Measurements from ENCODE around the gene KRTAP2-4.
"Not testable (repeated sequence)": the region's sequence is repeated elsewhere in the genome, so short reads cannot be mapped to it uniquely, and the experiment has no call there.

The KRTAP2-4 gene

DNA sequence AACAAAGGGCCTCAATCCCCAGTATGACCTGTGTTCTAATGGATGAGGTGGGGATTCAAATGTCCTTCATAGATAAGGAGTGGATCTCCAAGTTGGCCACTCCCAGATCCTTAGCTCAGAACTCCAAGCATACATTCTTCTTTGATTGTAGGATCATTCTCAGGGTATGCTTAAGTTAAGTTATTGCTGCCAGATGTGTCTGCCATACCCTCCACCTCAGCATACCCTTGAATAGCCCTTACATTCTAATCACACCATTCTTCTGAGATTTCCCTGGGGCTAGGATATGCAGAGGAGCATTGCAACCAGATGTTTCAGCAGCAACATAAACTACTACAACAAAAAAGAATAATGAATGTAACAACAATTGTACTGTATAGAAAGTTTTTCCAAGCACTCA is 1.6 kb upstream of the KRTAP2-4 start:
- Histone ChIP-seq H3K4me3 (replicated peaks; ENCODE audit: low read depth, low read length) (no peak overlapping the region), H3K36me3 (ENCODE audit: control insufficient read depth, insufficient read depth, low read length) (no peaks in the 10 kb centered on the region), H3K27me3 (replicated peaks; ENCODE audit: control insufficient read depth, insufficient read depth, low read length) (no peaks in the 10 kb centered on the region)
- TF ChIP-seq, protein P1, sequence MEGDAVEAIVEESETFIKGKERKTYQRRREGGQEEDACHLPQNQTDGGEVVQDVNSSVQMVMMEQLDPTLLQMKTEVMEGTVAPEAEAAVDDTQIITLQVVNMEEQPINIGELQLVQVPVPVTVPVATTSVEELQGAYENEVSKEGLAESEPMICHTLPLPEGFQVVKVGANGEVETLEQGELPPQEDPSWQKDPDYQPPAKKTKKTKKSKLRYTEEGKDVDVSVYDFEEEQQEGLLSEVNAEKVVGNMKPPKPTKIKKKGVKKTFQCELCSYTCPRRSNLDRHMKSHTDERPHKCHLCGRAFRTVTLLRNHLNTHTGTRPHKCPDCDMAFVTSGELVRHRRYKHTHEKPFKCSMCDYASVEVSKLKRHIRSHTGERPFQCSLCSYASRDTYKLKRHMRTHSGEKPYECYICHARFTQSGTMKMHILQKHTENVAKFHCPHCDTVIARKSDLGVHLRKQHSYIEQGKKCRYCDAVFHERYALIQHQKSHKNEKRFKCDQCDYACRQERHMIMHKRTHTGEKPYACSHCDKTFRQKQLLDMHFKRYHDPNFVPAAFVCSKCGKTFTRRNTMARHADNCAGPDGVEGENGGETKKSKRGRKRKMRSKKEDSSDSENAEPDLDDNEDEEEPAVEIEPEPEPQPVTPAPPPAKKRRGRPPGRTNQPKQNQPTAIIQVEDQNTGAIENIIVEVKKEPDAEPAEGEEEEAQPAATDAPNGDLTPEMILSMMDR (IDR thresholded peaks at IDR 0.05; ENCODE audit: insufficient read depth, low read length, poor library complexity, severe bottlenecking) = no peak
- no peak for DNase-seq (ENCODE audit: extremely low read depth, insufficient read length)

DNA sequence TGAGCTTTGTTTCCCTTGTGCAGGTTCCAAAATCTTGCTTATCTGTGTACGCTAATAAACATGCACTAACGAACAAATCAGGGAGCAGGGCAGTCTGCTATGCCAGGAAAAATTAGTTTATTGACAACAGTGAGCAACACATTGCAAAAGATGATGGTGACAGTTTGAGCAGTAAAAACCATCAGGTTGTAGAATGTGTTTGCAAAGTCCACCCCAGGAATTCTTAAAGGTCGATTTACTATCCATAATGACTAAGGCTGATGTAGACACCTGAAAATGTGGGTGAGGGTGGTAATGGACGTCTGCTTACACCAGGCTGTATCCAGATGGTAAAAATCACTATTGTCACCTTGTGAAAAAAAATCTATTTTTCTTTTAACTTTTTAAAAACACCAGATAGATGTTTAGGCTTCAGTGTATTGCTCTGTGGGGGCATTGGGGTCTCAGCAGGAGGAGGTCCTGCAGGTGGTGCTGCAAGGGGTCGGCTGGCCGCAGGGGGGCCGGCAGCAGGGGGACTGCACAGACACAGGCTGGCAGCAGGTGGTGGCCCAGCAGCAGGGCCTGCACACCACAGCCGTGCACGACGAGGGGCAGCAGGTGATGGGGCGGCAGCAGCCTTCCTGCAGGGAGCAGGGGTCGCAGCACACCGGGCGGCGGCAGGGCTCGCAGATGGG is 526 bp downstream of the KRTAP2-4 start:
- H3K27me3 ChIP-seq (replicated peaks; ENCODE audit: control insufficient read depth, insufficient read depth, low read length); DNase-seq (ENCODE audit: extremely low read depth, insufficient read length); H3K4me3 ChIP-seq (replicated peaks; ENCODE audit: low read depth, low read length); H3K36me3 ChIP-seq (ENCODE audit: control insufficient read depth, insufficient read depth, low read length): not testable (repeated sequence)

DNA sequence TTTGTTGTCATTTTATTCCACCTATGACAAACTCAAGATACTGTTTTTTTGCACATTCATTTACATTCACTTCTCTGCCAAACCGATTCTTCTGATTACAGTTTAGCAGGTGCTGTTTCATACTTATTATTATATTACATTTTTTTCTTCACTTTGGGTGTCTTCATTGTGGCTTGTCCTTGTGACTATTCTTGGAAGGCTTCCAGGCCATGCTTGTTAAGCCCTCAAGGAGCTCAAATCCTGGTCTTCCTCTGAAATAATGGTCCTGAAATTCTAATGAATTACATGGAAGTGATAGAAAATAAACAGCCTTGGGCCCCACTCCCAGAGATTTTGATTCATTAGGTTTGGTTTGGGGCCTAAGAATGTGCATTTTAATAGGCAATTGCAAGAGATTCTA is 1.4 kb downstream of the KRTAP2-4 start:
- no peak for DNase-seq (ENCODE audit: extremely low read depth, insufficient read length)
- no peak overlapping the region for H3K4me3 ChIP-seq (replicated peaks; ENCODE audit: low read depth, low read length)
- H3K36me3 ChIP-seq (ENCODE audit: control insufficient read depth, insufficient read depth, low read length) = no peaks in the 10 kb centered on the region
- no peaks in the 10 kb centered on the region; the same call in 1 of the 2 replicates for H3K27me3 ChIP-seq (replicated peaks; ENCODE audit: control insufficient read depth, insufficient read depth, low read length)
- TF ChIP-seq, protein P1 (IDR thresholded peaks at IDR 0.05; ENCODE audit: insufficient read depth, low read length, poor library complexity, severe bottlenecking) = no peak

DNA sequence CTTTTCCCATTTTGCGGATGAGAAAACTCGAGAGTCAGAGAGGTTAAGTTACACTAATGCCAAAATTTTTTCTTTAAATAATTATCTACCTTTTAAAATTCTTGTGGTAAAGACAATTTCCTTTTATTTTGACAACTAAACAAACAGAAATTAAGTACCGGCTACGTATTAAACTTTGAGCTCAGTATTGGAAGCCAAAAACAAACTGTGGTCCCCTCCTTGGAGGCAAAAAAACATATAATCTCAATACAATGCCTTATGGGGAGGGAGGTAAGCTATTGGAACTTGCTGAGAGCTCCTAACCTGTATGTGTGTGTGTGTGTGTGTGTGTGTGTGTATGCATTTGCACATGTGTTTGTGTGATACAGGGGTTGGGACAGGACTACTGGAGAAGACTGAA is 2.2 kb downstream of the KRTAP2-4 start:
- Histone ChIP-seq H3K27me3 (replicated peaks; ENCODE audit: control insufficient read depth, insufficient read depth, low read length) (no peaks in the 10 kb centered on the region; the same call in 1 of the 2 replicates), H3K4me3 (replicated peaks; ENCODE audit: low read depth, low read length) (no peak overlapping the region), H3K36me3 (ENCODE audit: control insufficient read depth, insufficient read depth, low read length) (no peaks in the 10 kb centered on the region)
- TF ChIP-seq, protein P1 (IDR thresholded peaks at IDR 0.05; ENCODE audit: insufficient read depth, low read length, poor library complexity, severe bottlenecking) = no peak
- no peak for DNase-seq (ENCODE audit: extremely low read depth, insufficient read length)

DNA sequence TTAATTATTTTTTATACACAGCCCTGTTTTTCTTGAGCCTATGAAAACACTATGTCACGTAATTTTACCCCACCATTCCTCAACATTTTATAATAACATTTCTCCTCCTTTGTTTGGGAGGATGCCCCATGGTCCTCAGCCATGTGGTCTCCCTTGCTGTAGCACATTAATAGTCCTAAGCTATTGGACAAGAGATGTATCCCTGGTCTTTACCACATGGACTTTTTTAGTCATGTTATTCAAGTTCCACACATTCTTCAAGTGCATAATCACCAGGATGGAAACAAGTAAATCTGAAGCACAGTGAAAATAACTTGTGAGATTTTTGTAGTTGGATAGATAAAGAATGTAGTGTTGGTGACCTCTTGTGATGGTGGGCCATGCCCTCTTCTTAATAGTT is 3.7 kb downstream of the KRTAP2-4 start:
- no peak for DNase-seq (ENCODE audit: extremely low read depth, insufficient read length)
- Histone ChIP-seq H3K36me3 (ENCODE audit: control insufficient read depth, insufficient read depth, low read length) (no peaks in the 10 kb centered on the region), H3K27me3 (replicated peaks; ENCODE audit: control insufficient read depth, insufficient read depth, low read length) (no peaks in the 10 kb centered on the region; the same call in 1 of the 2 replicates), H3K4me3 (replicated peaks; ENCODE audit: low read depth, low read length) (no peak overlapping the region)
- TF ChIP-seq, protein P1 (IDR thresholded peaks at IDR 0.05; ENCODE audit: insufficient read depth, low read length, poor library complexity, severe bottlenecking) = no peak

DNA sequence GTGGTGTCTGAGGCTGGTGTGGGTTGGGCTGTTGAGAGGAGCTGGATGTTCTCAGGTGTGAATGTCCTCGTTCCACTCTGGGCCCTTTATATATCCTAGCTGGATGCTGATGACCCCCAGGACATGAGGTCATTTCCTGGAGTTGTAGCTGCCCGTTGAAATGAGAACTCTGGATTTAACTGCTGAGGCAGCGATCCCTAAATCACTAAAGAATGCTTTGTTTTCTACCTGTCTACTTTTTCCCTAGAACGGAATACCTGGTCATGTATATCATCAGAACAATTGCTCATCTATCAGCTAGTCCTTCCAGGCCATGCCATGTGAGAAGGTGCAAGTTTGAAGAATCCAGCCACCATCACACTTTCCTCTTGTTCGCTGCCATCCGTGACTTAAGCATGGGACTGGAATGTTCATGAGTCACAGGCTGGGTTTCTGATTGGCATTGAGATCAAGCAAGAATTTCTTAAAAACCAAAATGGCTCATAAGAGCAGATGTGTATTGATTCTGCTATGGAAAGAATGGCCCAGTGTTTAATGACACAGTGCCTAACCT is 5.6 kb downstream of the KRTAP2-4 start, which contains the start of gene KRTAP2-3:
Gene KRTAP2-3 (minus strand): TSS at position 63 of the 553 bp plus-strand sequence. CDS start 64 bp downstream, outside the sequence.
- TF ChIP-seq, protein P1 (IDR thresholded peaks at IDR 0.05; ENCODE audit: insufficient read depth, low read length, poor library complexity, severe bottlenecking) = no peak
- Histone ChIP-seq H3K36me3 (ENCODE audit: control insufficient read depth, insufficient read depth, low read length) (no peaks in the 10 kb centered on the region), H3K27me3 (replicated peaks; ENCODE audit: control insufficient read depth, insufficient read depth, low read length) (no peaks in the 10 kb centered on the region; the same call in 1 of the 2 replicates), H3K4me3 (replicated peaks; ENCODE audit: low read depth, low read length) (no peak within 1 kb of the TSS)
- no peak for DNase-seq (ENCODE audit: extremely low read depth, insufficient read length)

DNA sequence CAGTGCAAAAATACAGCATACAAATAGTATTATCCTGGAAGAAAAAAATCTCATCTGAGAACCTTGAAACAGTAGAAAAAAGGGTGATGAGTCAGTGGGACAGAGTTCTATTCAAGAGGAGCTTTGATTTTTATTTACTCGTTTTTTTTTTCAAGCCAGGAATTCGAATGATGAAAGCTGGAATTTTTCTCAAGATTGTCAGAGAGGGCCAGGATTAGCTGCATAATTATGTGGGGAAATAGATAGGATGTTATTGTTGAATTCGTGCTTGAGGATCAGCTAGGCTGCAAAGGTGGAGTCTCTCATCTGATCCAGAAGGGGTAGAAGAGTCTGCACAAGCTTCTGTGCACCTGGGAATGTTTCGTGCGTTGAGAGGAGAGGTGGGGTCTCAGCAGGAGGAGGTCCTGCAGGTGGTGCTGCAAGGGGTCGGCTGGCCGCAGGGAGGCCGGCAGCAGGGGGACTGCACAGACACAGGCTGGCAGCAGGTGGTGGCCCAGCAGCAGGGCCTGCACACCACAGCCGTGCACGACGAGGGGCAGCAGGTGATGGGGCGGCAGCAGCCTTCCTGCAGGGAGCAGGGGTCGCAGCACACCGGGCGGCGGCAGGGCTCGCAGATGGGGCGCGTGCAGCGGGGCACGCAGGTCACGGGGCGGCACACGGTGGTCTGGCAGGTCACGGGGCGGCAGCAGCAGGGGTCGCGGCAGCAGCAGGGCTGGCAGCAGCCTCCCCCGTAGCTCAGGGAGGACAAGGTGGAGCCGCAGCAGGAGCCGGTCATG is 6.2 kb downstream of the KRTAP2-4 start:
- H3K36me3 ChIP-seq (ENCODE audit: control insufficient read depth, insufficient read depth, low read length); H3K4me3 ChIP-seq (replicated peaks; ENCODE audit: low read depth, low read length); DNase-seq (ENCODE audit: extremely low read depth, insufficient read length); H3K27me3 ChIP-seq (replicated peaks; ENCODE audit: control insufficient read depth, insufficient read depth, low read length): not testable (repeated sequence)

Measured in GM06990 (cell line).